Activated T-cell treated with anti-CD3 and anti-CD28 coated beads, Interleukin-2, amount 50 U/mL, for 48 hours (primary cell): Measurements from ENCODE around the gene SEC14L6.
"Not testable (repeated sequence)": the region's sequence is repeated elsewhere in the genome, so short reads cannot be mapped to it uniquely, and the experiment has no call there.

Experiments used
- DNase-seq, 2 experiments: peaks; one replicate each; pipeline ENCODE4 v3.0.0-alpha.2; 2020

The SEC14L6 gene

DNA sequence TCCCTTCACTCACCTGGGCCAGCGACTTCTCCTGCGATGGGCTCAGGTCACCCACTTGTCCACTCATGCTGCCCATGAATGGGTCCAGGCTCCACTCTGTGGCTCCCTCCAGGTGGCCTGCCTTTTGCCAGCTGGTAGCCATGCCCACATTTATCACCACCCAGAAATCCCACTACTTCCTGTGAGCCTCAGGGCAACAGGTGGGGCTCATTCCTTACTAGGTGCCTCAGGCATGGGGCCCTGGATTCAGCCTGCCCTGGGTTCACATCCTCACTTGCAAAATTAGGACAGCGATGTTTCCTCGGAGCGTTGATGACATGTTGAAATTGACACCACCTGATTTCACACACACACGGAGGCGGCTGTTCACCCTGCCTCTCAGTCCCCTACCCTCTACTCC is at the start of gene SEC14L6:
Gene SEC14L6, minus strand, starts transcription at position 126 of the 400 bp plus-strand sequence. Its CDS starts 59 bp downstream, at position 67.
- no peak for DNase-seq

DNA sequence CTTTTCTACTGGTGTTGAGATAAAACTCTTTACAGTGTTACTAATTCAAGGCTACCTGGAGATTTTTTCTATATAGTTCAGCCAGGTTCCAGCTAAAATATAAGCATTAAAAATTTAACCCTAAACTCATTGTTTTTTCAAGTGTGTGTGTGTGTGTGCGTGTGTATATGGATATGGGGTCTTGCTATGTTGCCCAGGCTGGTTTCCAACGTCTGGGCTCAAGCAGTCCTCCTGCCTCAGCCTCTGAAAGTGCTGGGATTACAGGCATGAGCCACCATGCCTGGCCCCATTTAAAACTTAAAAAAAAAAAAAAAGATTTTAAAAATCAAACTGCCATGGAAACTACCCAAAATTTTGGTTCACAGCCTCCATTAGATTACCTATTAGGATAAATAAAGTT is 49.7 kb upstream of the SEC14L6 start:
- DNase-seq, result no peak

DNA sequence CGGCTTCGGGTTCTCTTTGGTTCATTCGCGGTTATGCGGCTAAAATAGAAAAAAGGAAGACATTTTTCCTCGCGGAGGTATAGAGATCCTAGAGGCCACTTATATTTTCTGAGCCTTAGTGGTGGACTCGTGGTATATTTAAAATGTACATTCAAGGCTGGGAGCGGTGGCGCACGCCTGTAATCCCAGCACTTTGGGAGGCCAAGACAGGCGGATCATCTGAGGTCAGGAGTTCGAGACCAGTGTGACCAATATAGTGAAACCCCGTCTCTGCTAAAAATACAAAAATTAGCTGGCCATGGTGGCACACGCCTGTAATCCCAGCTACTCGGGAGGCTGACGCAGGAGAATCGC is 45.8 kb upstream of the SEC14L6 start:
- DNase-seq, result not testable (repeated sequence)

- DNase-seq, result peak; percentile 92 to 93
Measured at GRCh38 chr22:30591588-30592359, 45.2 kb upstream of the SEC14L6 start, which contains the start of gene PES1. Gene PES1 (minus strand): TSS chr22:30591910. CDS start chr22:30591833, 77 bp downstream.

- DNase-seq, result no peak
Measured at GRCh38 chr22:30591191-30591587, 44.6 kb upstream of the SEC14L6 start.

DNA sequence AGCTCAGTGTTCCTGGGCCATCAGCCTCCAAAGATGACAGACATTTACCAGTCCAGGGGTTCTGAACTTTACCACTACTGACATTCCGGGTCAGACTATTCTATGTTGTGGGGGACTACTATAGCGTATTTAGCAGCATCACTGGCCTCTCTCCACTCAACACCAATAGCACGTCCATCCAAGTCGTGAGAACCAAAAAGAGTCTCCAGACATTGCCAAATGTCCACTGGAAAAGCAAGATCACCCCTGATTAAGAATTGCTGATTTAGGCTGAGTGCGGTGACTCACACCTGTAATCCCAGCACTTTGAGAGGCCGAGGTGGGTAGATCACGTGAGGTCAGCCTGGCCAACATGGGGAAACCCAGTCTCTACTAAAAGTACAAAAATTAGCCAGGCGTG is 39.9 kb upstream of the SEC14L6 start:
- no peak for DNase-seq

- DNase-seq, result no peak
Measured at GRCh38 chr22:30584441-30584840, 37.9 kb upstream of the SEC14L6 start.

DNA sequence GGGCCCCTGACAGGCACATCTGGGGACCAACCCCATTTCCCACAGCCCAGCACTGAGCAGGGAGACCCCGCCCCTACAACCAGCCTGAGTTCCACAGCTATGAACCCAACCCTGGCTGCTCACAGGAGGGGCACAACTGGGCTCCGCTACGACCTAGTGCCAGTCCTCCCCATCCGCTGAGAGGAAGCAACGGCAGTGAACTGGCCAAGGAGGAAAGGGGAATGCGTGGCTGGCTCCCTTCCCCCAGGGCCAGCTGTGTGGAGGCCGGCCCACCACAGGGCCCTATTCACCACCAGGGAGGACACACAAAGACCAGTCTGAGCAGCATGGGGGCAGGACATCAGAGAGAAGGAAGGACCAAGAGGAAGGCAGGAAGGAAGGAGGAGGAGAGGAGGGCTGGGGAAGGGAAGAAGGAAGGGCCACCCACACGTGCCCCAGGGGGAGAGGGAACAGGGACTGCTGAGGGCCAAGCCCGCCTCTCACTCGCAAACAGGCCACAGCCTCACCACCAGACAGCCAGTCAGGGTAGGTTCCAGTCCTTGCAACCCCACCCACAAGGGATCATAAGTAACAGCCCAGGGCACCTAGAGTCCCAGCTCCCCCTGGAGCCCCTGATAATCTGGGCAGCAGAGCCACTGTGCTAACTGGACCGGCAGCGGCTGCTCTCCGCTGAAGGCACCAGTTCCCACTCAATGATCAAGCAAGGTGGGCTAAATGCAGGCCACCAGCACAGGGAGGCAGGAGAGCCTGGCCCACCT is 36.4 kb upstream of the SEC14L6 start:
- no peak for DNase-seq

DNA sequence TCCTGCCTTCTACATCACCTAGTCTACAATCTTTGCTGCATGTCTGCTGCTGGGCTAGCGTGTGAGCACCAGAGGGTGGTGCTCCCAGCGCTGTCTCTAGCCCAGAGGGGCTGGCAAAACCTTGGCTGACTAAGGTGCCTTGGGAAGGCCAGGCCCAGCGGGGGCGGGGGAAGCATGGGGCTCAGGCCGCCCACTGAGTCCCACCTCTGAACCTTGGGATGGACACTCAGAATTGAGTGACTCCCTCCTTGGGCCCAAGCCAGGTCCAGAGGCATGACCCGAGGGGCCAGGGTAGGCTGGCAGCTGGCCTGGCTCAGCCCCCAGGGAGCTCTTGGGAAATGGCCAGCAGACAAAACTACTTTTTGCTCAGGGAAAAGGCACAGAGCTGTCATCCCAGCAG is 35.5 kb upstream of the SEC14L6 start:
- no peak for DNase-seq

DNA sequence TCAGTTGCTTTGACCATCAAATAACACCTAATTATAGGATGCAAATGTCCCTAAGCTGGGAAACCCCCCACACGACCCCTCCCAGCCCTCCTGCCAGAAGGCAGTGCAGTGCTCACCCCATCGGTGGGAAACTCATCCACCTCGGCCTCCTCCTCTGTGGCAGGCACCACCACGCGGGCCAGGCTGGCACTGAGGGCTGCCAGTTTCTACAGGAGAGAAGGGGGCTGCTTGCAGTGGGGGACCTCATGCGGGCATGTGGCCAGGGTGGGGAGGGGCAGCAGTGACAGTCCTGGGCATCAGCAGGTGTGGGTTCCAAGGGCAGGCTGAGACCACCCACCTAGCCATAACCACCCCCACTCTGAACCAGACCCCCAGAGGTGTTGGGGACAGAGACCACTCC is 34.4 kb upstream of the SEC14L6 start:
- no peak for DNase-seq

DNA sequence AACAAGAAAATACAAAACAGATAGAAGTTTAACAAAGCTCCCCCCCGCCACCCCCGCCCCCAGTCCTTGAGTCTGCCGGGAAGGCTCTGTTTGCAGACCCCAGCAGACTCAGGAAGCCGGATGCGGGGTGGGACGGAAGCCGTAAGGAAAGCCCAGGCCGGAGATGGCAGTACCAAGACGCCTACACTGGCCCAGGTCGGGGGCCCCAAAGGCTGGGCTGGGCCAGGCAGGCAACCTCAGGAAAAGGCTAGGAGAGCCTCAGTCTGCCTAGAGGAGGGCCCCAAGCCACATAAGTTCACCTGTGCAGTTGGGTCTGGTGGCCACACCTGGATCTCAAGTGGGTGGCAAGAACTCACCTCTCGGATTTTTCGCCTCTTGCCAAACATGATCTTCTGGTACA is 31.9 kb upstream of the SEC14L6 start:
- no peak for DNase-seq

DNA sequence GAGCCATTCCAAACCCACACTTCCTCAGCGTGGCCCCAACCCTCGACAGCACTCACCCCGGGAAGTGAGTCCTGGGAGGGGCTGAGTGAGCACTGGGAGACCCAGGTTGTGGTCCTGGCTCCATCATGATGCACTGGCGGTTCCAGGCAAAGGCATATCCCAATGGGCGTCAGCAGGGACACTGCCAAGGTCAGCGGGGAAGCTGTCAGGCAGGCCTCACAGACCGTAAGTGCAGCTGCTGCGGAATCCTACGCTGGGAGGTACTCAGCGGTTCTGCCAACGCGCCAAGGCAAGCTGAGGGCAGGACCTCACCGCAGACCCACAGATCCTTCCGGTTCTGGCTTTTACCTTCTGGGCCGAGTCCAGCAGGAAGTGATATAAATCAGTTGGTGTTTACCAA is 29.3 kb upstream of the SEC14L6 start:
- DNase-seq, result no peak

- peak in 1 of 2 experiments; percentile 27 for DNase-seq
Measured at GRCh38 chr22:30574997-30575671, 28.6 kb upstream of the SEC14L6 start.

GRCh38 chr22:30574095-30574981 is 27.8 kb upstream of the SEC14L6 start, which contains the start of gene GAL3ST1:
Gene GAL3ST1 (minus strand): TSS chr22:30574665. CDS start chr22:30557392, 17,273 bp downstream.
- DNase-seq, result peak in 1 of 2 experiments; percentile 22

GRCh38 chr22:30573594-30574094 is 27.1 kb upstream of the SEC14L6 start:
- no peak for DNase-seq

DNA sequence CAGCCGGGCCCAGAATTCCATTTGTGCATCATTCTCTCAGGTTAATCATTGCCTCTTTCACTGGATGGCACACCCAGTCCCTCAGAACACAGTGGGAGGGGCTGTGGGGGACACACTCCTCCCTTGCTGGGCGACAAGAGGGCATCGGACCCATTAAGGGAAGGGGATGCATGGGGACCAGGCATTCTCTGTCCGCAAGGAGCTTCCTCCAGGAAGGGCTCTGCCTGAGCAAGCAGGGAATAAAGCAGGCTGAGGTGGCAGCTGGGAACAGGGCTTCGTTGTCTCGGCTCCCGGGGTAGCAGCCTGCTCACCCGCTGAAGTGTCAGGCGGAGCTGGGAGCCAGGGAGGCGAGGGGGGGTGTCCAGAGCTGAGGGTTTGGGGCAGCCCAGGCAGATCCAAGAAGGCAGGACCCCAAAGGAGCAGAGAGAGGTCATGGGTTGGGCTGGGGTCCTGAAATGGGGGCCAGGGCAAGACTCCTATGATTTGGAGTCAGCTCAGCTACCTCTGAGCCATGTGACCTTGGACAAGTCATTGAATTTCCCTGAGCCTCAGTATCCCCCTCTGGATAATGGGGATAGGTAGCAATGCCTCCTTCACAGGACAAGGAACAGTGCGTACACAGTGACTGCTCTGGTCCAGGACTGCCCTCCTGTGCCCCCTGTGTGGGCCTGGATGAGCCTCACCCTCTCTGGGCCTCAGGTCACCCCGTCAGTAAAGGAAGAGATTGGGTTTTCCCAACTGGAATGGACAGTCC is 26.5 kb upstream of the SEC14L6 start:
- DNase-seq, result no peak

DNA sequence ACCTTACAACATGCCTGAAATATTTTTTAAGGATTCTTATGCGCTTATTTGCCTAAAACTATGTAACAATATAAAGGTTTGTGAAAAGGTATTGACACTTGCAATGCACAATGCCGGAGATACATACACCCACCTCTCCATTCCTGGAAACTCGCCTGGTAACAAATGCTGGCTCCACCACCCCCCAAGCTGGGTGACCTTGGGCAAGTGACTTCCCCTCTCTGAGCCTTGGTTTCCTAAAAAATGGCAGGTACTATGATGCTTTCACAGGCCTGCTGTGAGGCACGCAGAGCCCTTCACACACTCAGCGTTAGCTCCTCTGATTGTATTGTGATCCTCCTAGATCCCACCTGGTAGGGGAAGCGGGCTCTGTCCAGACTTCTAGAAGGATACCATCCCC is 25.7 kb upstream of the SEC14L6 start:
- DNase-seq, result no peak

GRCh38 chr22:30569674-30570202 is 23.2 kb upstream of the SEC14L6 start:
- DNase-seq, result no peak

GRCh38 chr22:30568137-30568805 is 21.7 kb upstream of the SEC14L6 start:
- DNase-seq, result no peak

DNA sequence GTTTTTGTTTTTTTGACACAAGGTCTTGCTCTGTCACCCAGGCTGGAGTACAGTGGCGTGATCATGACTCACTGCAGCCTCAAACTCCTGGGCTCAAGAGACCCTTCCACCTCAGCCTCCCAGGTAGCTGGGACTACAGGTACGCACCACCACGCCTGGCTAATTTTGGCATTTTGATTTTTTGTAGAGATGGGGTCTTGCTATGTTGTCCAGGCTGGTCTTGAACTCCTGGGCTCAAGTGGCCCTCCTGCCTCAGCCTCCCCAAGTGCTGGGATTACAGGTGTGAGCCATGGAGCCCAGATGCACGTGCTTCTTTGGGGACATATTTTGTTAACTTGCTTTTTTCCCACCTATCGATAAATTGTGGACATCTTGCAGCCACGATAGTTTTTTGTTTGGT is 20.7 kb upstream of the SEC14L6 start:
- not testable (repeated sequence) for DNase-seq

- no peak for DNase-seq
Measured at GRCh38 chr22:30566125-30566524, 19.6 kb upstream of the SEC14L6 start.
